Thyroid gland (tissue), 4 donors: Measurements from ENCODE around the gene TFR2.

ENCODE experiments used
- CTCF ChIP-seq, 6 experiments: fragments of 200-600 bp in 3 of 6; fragments of 450-650 bp in 3 of 6; sonication (generic) in 3 of 6; IDR thresholded peaks; one replicate each; pipeline ENCODE4 v1.5.1; 2016 to 2019; ENCODE audit warnings: antibody characterized with exemption in 6 of 6, mild to moderate bottlenecking in 2 of 6, inconsistent platforms in 1 of 6, moderate library complexity in 1 of 6
- POLR2A ChIP-seq, 2 donors: fragments of 450-650 bp; IDR thresholded peaks; one replicate each; pipeline ENCODE4 v1.6.1; 2017; ENCODE audit warnings: antibody characterized with exemption in 2 of 2, mild to moderate bottlenecking in 2 of 2, moderate library complexity in 1 of 2

- TF ChIP-seq POLR2A (IDR thresholded peaks at IDR 0.05) (no peak), CTCF (IDR thresholded peaks at IDR 0.05) (no peak)
Measured at GRCh38 chr7:100606313-100606712, 35.0 kb downstream of the TFR2 start.
